ENCODE measurements around the gene PAMR1. TPM values are rescaled to one million over a fixed set of nuclear protein-coding genes. Genes with fewer than 3 reads are reported as not detected.

Gene PAMR1
- polyA plus RNA-seq, 2 of the 4 experiments (the other 2 are of a cell fraction) = not detected

DNA sequence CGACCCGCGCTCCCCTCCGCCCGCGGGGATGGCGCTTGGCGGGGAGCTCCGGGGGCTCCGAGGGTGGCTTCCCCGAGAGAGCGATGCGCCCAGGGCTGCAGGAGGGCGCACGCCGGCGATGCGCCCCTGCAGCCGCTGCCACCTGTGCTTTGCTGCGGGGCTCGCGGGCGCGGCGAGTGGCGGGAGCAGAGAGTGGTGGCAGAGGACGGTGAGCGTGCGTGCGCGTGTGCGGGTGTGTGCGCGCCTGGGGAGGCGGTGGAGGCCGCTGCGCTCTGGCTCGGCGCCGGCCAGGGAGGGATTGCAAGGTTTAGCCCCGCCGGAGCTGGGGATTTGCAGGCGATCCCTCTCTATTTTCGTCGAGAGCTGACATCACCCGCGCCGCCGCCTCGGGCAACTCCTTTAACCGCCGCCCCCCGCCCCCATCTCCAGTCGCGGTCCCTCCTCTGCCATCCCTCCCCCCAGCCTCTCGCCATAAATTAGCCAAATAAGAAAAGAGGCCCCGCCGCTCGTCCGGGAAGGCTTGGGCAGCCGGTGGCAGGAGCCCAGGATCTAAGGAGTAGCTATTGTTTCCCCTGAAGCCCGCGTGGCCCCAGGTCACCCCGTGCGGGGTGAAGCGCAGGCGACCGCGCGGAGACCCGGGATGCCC lies 106.1 kb downstream of the PAMR1 start, which contains the start of gene SLC1A2:
SLC1A2 (minus strand) TSS at position 375 of the 646 bp plus-strand sequence. CDS start 592 bp downstream, outside the sequence.
- POLR2A ChIA-PET = interaction anchor here (1.1 kb wide), 1 partner anchor 9 kb away, joined by 3 read pairs; no protein-coding TSS in a partner anchor
- DNase-seq (ENCODE audit: low read depth in 1 of 2, low spot score in 1 of 2) (no peak), ATAC-seq (peak; percentile 37 to 69), FAIRE-seq (no peak)
- CTCF ChIA-PET = interaction anchor here (0.5 to 2.0 kb wide), 6 partner anchors 7 to 907 kb away, joined by 3 to 8 read pairs (median 3); no protein-coding TSS in a partner anchor
- Histone ChIP-seq H3K9me3 (no peaks in the 10 kb centered on the region; the same call in 2 of the 3 replicates), H3K4me1 (peaks cover 15% of the 10 kb centered on the region), H3K27ac (peak within 1 kb of the TSS in 1 of 2 experiments; percentile 54; a peak in 2 of 6 replicates), H3K4me2 (peak within 1 kb of the TSS; percentile 100), H3K4me3 (peak within 1 kb of the TSS; percentile 58)
- TF ChIP-seq HDAC2 (IDR thresholded peaks at IDR 0.05) (peak; percentile 75), HEYL (CRISPR knock-in tag; IDR thresholded peaks at IDR 0.05) (no peak), JUNB (IDR thresholded peaks at IDR 0.05) (no peak)
- WGBS (ENCODE audit: missing lambda C conversion rate) = 2% methylated on average over 10 of the region's 71 CpGs

DNA sequence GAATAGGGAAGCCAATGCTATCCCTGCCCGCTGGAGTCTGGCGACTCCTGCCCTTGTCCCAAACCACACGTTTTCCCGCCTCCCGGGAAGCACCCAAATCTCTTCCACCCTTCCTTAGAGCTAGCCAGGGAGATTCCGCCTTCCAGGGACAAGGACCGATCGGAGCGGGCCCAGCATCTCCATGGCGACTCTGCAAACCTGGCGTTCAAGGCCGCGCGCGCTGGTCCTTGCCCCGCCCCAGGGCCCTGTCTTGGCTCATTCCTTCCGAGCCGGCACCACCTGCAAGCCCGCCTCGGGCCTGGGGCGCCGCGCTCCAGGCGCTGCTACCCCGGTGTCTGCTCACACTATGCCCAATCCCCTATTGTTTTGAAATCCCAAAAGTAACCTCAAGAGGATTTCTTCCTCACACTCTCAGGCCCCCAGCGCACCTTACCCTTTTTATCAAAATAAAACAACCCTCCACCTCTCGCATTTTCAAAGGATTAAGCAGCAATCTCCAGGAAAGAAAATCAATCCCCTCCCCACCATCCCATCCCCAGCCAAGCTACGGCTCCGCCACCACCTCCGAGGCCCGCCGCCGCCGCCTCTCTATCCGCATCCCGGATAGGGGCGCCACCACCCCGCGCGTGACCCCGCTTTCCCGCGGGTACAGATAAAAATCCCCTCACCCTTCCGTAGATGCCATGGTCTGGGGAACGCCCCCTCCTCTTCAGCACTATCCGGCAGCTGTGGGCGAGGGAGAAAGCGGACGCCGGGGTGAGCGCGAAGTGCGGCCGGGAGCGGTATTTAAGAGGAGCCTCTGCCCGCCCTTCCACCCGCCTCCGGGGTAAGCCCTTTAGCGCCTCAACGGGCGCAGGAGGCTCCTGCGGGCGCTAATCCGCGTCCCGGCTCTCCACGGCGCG lies 106.9 kb downstream of the PAMR1 start:
- Histone ChIP-seq H3K4me1 (peaks cover 15% of the 10 kb centered on the region), H3K9me3 (no peaks in the 10 kb centered on the region; the same call in 2 of the 3 replicates), H3K4me3 (peak overlapping the region; percentile 58), H3K4me2 (peak overlapping the region; percentile 100), H3K27ac (peak overlapping the region in 1 of 2 experiments; percentile 54; a peak in 2 of 6 replicates)
- TF ChIP-seq KDM1A (IDR thresholded peaks at IDR 0.05; ENCODE audit: low read depth) (no peak), HEYL (CRISPR knock-in tag; IDR thresholded peaks at IDR 0.05) (no peak), SREBF2 (IDR thresholded peaks at IDR 0.05) (no peak), HOXB5 (CRISPR knock-in tag; IDR thresholded peaks at IDR 0.05) (no peak)
- TF ChIP-seq, protein P1, sequence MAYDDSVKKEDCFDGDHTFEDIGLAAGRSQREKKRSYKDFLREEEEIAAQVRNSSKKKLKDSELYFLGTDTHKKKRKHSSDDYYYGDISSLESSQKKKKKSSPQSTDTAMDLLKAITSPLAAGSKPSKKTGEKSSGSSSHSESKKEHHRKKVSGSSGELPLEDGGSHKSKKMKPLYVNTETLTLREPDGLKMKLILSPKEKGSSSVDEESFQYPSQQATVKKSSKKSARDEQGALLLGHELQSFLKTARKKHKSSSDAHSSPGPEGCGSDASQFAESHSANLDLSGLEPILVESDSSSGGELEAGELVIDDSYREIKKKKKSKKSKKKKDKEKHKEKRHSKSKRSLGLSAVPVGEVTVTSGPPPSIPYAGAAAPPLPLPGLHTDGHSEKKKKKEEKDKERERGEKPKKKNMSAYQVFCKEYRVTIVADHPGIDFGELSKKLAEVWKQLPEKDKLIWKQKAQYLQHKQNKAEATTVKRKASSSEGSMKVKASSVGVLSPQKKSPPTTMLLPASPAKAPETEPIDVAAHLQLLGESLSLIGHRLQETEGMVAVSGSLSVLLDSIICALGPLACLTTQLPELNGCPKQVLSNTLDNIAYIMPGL (CRISPR knock-in tag; IDR thresholded peaks at IDR 0.05; ENCODE audit: borderline replicate concordance) = no peak
- 3% methylated on average over 32 of the region's 69 CpGs for WGBS (ENCODE audit: missing lambda C conversion rate)
- ATAC-seq (peak; percentile 69 to 80), FAIRE-seq (no peak), DNase-seq (ENCODE audit: low read depth in 1 of 2, low spot score in 1 of 2) (peak; percentile 19 to 20)
- ChIA-PET CTCF (interaction anchor here (0.7 to 1.6 kb wide), 3 partner anchors 14 to 906 kb away, joined by 3 to 4 read pairs (median 3); no protein-coding TSS in a partner anchor), POLR2A (interaction anchor here (0.6 kb wide), 1 partner anchor 1153 kb away, joined by 7 read pairs; no protein-coding TSS in a partner anchor)

- no peak overlapping the region for H3K4me2 ChIP-seq
- ATAC-seq (no peak), DNase-seq (ENCODE audit: low read depth in 1 of 2, low spot score in 1 of 2) (no peak), FAIRE-seq (no peak)
- H3K27ac ChIP-seq = no peak overlapping the region
- POLR2A ChIA-PET = no interaction called here
- CTCF ChIA-PET = interaction anchor here (0.6 to 1.7 kb wide), 5 partner anchors 11 to 489 kb away, joined by 3 to 8 read pairs (median 4); no protein-coding TSS in a partner anchor
- WGBS (ENCODE audit: missing lambda C conversion rate) = 34% methylated on average over 2 of the region's 2 CpGs
- TF ChIP-seq POLR2A (IDR thresholded peaks at IDR 0.05; ENCODE audit: low read length) (no peak), MAFK (IDR thresholded peaks at IDR 0.05; ENCODE audit: partially characterized antibody) (peak; percentile 83), MYC (IDR thresholded peaks at IDR 0.05; ENCODE audit: borderline replicate concordance, low read length) (no peak), GATA3 (IDR thresholded peaks at IDR 0.05; ENCODE audit: borderline replicate concordance) (no peak), CHD2 (IDR thresholded peaks at IDR 0.05; ENCODE audit: low read length, partially characterized antibody) (no peak), RCOR1 (IDR thresholded peaks at IDR 0.05; ENCODE audit: low read depth, low read length) (no peak), PHF8 (IDR thresholded peaks at IDR 0.05; ENCODE audit: borderline replicate concordance, low read depth) (no peak)
- peaks cover 15% of the 10 kb centered on the region for H3K4me1 ChIP-seq
- no peak overlapping the region for H3K4me3 ChIP-seq
- no peaks in the 10 kb centered on the region for H3K9me3 ChIP-seq
These were observed 109.9 kb downstream of the PAMR1 start for GRCh38 chr11:35415487-35415886.

DNA sequence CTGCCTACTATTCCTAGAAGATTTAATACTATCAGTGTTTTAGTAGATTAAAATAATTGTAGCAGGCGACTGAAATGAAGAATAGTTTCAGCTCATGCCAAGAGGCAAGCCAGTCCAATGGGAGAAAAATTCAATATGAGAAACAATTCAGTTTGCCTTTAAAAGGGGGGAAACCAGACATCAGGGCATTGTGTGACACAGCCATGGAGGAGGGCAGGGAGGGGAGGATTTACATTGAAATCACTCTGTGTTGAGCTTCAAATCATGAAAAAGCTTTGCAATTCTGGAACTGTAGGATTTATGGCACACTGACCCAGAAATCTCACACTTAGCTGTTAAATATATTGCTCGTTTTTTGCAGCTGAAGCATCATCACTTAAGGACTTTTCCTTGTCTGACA lies 110.6 kb downstream of the PAMR1 start:
- no peak overlapping the region for H3K4me3 ChIP-seq
- no peaks in the 10 kb centered on the region for H3K9me3 ChIP-seq
- H3K4me2 ChIP-seq = no peak overlapping the region
- 7% methylated on average over 2 of the region's 2 CpGs for WGBS (ENCODE audit: missing lambda C conversion rate)
- FAIRE-seq (no peak), DNase-seq (ENCODE audit: low read depth in 1 of 2, low spot score in 1 of 2) (no peak), ATAC-seq (no peak)
- ChIA-PET POLR2A (no interaction called here), CTCF (interaction anchor here (0.6 to 1.7 kb wide), 5 partner anchors 10 to 488 kb away, joined by 3 to 8 read pairs (median 4); no protein-coding TSS in a partner anchor)
- no peak overlapping the region for H3K27ac ChIP-seq
- H3K4me1 ChIP-seq = peaks cover 8% of the 10 kb centered on the region; the same call in 2 of the 3 replicates
- TF ChIP-seq ZFP36 (IDR thresholded peaks at IDR 0.05; ENCODE audit: borderline replicate concordance, partially characterized antibody) (no peak), MAFK (IDR thresholded peaks at IDR 0.05; ENCODE audit: partially characterized antibody) (no peak), ATOH8 (CRISPR knock-in tag; IDR thresholded peaks at IDR 0.05; ENCODE audit: low read depth) (no peak), HES2 (IDR thresholded peaks at IDR 0.05) (no peak), CHD4 (IDR thresholded peaks at IDR 0.05; ENCODE audit: borderline replicate concordance) (no peak), KDM5A (IDR thresholded peaks at IDR 0.05) (no peak), RCOR1 (IDR thresholded peaks at IDR 0.05; ENCODE audit: low read depth, low read length) (no peak), JUNB (IDR thresholded peaks at IDR 0.05) (no peak), POLR2A (IDR thresholded peaks at IDR 0.05; ENCODE audit: low read length) (no peak), CHD2 (IDR thresholded peaks at IDR 0.05; ENCODE audit: low read length, partially characterized antibody) (no peak), ZNF302 (CRISPR knock-in tag; IDR thresholded peaks at IDR 0.05) (no peak), CBX2 (IDR thresholded peaks at IDR 0.05; ENCODE audit: borderline replicate concordance, low read depth) (no peak), PHF8 (IDR thresholded peaks at IDR 0.05; ENCODE audit: borderline replicate concordance, low read depth) (no peak), KDM1A (IDR thresholded peaks at IDR 0.05; ENCODE audit: low read depth) (no peak)
- TF ChIP-seq, protein P2, sequence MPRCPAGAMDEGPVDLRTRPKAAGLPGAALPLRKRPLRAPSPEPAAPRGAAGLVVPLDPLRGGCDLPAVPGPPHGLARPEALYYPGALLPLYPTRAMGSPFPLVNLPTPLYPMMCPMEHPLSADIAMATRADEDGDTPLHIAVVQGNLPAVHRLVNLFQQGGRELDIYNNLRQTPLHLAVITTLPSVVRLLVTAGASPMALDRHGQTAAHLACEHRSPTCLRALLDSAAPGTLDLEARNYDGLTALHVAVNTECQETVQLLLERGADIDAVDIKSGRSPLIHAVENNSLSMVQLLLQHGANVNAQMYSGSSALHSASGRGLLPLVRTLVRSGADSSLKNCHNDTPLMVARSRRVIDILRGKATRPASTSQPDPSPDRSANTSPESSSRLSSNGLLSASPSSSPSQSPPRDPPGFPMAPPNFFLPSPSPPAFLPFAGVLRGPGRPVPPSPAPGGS (IDR thresholded peaks at IDR 0.05) = no peak

All from A549 (cell line).